GM12865 (cell line): ENCODE data around the gene FAM9C.

Experiments used
- DNase-seq: peaks from one replicate; pipeline ENCODE4 v3.0.0; 2010; ENCODE audit warnings: low read depth
- H3K4me3 ChIP-seq: 2 replicates; pipeline ENCODE4 v1.5.1; 2011; ENCODE audit warnings: mild to moderate bottlenecking, low read depth, low read length, control low read depth
- TF ChIP-seq, protein P1 (sequence below): IDR thresholded peaks from 2 replicates; pipeline ENCODE4 v1.5.1; 2011; ENCODE audit warnings: low read length, control low read depth, low read depth, inconsistent platforms; ENCODE audit not compliant: insufficient read depth; ENCODE audit errors: missing control alignments

Gene FAM9C

DNA sequence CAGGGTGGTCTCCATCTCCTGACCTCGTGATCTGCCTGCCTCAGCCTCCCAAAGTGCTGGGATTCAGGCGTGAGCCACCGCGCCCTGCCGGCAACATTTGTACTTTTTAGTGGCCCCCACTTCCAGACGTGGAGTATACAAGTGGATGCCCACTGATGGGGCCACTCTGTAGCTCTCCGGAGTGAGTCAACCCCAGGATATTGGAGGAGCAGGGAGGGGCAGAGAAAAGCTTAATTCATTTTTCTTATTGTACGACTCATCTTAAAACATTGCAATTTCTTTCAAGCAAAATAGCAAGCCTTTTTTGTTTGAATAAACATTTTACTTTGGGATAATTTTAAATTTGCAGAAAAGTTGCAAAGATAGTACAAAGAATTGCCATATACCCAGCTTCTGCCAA is 34.6 kb downstream of the FAM9C start:
- no peak overlapping the region for H3K4me3 ChIP-seq
- no peak for DNase-seq
- TF ChIP-seq, protein P1, sequence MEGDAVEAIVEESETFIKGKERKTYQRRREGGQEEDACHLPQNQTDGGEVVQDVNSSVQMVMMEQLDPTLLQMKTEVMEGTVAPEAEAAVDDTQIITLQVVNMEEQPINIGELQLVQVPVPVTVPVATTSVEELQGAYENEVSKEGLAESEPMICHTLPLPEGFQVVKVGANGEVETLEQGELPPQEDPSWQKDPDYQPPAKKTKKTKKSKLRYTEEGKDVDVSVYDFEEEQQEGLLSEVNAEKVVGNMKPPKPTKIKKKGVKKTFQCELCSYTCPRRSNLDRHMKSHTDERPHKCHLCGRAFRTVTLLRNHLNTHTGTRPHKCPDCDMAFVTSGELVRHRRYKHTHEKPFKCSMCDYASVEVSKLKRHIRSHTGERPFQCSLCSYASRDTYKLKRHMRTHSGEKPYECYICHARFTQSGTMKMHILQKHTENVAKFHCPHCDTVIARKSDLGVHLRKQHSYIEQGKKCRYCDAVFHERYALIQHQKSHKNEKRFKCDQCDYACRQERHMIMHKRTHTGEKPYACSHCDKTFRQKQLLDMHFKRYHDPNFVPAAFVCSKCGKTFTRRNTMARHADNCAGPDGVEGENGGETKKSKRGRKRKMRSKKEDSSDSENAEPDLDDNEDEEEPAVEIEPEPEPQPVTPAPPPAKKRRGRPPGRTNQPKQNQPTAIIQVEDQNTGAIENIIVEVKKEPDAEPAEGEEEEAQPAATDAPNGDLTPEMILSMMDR: no peak

DNA sequence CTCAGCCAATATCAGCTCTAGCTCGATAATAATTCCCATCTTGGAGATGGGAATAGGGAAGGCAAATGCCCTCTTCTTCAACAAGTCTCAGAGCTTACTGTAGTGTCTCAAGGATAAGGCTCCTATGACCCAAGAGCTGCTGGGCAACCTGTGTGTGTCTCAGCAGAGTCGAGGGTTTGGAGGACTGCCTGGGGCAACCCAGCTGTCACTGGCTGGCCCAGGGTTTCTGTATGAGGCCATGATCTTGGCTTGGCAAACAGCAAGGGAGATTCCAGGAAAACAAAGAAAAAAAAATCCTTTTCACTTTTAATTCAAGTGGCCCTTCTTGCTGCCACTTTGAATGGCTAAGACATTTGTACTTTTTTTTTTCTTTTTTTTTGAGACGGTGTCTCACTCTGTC is 35.1 kb downstream of the FAM9C start:
- TF ChIP-seq, protein P1: no peak
- H3K4me3 ChIP-seq: no peak overlapping the region
- DNase-seq: no peak

DNA sequence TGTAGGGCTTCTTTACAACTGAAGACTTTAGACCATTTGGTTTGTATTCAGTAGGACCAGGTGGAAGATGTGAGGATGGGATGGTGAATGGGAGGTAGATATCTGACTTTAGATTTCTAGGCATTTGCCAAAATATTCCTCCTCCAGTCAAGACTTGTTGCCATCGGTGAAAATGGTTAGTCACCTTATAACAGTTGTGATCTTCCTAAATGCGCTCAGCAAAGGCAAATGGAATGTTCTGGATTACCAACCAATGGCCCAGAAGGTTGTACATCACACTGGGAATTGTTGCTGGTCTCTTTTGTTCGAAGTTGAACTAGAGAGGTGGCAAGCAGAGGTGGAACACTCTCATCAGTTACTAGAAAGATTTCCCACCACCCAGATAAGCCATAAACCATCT is 35.6 kb downstream of the FAM9C start:
- TF ChIP-seq, protein P1: no peak
- DNase-seq: no peak

DNA sequence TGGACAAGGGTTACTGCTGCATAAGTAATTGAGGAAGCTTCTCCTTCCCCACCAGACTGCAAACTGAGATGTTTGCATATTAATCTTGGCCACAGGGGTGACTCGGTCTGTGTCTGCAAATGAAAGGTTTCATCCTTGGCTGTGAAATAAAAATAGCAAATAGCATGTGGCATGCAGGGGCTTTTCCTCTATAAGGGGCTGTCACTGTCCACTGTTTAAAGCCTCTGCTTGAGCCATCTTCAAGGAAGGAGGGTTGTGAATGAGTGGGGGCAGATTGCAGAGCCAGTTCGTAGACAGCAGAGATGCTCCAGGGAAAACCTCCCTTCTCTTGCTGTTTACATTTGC is 36.3 kb downstream of the FAM9C start:
- peak; percentile 74 for DNase-seq
- TF ChIP-seq, protein P1: no peak
- H3K4me3 ChIP-seq: peak overlapping the region; percentile 27; the same call in 1 of the 2 replicates

More for the DNA sequence above, 35.6 kb downstream of the FAM9C start:
- H3K4me3 ChIP-seq: no peak overlapping the region; the same call in 1 of the 2 replicates

DNA sequence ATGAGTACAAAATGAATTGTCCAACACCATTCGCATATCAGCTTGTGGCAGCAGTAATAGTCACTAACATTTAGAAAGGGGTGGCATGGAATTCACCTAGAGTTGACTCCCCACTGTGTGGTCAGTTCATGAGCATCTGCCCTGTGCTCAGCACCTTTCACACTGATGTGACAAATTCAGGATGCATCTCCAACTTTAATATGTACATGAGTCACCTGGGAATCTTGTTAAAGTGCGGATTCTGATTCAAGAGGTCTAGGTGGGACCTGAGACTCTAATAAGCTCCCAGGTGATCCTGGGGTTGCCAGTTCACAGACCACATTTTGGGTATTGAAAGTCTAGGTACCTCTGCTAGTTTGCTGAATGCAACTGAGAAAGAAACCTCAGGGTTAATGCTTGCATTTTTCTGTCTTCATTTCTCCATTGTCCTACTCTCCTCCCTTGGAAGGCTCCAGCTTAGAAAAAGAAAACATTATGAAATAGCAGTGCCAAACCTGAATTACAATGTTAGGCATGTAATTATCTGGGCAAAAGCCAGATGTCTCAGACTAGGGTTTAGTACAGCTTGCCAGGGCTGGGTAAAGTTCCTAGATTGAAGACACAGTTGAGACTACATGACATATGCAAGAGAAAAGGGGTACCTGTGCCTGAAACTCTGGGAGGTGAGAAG is 36.8 kb downstream of the FAM9C start:
- DNase-seq: peak; percentile 47

DNA sequence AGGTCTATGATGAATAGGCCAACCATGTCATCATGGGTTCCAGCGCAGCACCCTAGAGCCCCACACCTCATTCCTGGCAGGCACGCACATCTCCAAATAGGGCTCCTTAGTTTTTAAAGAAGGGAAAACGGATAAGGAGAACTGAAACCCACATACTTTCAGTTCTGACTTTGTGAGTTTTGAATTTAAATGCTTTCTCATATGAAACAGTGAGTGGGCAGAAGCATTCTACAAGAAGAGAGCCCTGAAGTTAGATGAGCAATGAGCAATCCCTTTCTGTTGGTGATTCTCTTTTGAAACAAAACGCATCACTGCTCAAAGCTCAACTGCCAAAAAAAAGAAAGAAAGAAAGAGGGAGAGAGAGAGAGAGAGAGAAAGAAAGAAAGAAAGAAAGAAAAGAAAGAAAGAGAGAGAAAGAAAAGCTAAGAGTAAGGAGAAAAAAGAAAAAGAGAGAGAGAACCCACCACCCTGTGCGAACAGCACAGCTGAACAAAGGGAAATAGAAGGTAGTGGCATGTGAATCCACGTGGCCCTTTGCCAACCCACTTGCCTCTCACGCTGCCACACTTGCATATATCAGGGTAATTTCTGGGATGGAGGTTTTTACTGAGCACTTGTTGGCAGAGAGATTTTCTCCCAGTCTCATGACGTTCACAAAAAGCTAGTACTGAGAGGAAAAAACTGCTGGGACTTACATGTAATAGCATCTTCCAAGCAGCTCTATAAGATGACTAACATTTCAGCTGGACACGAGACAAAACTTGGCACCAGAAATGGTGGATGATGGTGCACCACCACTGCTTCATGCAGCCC is 38.6 kb downstream of the FAM9C start:
- DNase-seq: peak; percentile 81
- peak overlapping the region; percentile 11 for H3K4me3 ChIP-seq
- TF ChIP-seq, protein P1: no peak

More for the DNA sequence above, 36.8 kb downstream of the FAM9C start:
- TF ChIP-seq, protein P1: no peak
- H3K4me3 ChIP-seq: peak overlapping the region; percentile 27; the same call in 1 of the 2 replicates
